ENCODE measurements around the gene SYDE2. TPM values are rescaled to one million over a fixed set of nuclear protein-coding genes. Genes with fewer than 3 reads are reported as not detected.

SYDE2 gene
- total RNA-seq, 2 donors from 2014 or later = 12.2 to 17.5 TPM

DNA sequence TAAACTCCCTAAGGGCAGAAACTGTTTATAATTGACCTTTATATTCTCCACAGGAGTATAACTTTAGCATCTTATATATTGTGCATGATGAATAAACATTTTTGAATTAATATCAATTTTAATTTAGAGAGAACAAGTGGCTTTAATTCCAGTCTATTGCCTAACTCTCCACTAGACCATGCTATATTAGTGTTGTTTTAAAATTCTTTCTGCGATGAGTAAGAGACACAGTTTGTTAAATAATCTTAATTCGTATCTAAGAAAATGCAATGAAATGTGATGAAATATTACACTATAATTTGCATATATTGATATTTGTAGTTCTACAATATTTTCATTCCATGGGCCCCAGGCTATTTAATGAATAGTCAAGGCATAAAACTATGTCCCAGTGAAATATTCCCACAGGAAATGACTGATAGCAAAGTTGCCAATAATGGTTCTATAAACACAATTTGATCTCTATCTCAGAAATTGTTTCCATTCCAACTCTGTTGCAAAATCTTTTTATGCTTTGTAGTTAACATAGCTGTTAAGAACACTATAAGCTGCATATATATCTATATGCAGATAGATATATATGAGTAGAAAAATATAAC, 2.9 kb upstream of the SYDE2 start:
- H3K4me1 ChIP-seq = peaks cover 17% of the 10 kb centered on the region
- no peak overlapping the region for H3K27ac ChIP-seq
- 88 to 90% methylated on average over 2 of the region's 2 CpGs for WGBS, 2 donors
- no peaks in the 10 kb centered on the region for H3K27me3 ChIP-seq
- no peaks in the 10 kb centered on the region for H3K36me3 ChIP-seq (replicated peaks in 1 of 2; ENCODE audit: insufficient read depth in 1 of 2, low read depth in 2 of 2)
- no peak for TF ChIP-seq CTCF (IDR thresholded peaks at IDR 0.05)
- no peak for TF ChIP-seq POLR2A (IDR thresholded peaks at IDR 0.05)
- ATAC-seq = no peak
- no peak overlapping the region for H3K4me3 ChIP-seq
- H3K9me3 ChIP-seq = no peaks in the 10 kb centered on the region
- intact Hi-C loops (cut with DNase I) = no loop called here
- DNase-seq = no peak

DNA sequence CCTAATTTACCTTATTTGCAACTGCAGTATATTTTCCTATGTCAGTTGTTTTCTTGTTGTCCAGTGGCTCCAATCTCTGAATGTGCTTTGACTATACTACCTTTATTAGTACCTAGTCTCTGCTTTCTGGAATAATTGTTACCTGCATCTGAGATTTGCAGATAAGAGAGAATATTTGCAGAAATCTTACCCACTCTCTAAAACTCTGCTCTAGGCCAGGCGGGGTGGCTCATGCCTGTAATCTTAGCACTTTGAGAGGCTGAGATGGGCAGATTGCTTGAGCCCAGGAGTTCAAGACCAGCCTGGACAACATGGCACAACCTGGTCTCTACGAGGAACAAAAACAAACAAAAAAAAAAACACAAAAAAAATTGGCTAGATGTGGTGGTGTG, 2.0 kb upstream of the SYDE2 start:
- ATAC-seq = no peak
- H3K4me1 ChIP-seq = peaks cover 21% of the 10 kb centered on the region
- H3K4me3 ChIP-seq = no peak overlapping the region
- no peak for TF ChIP-seq POLR2A (IDR thresholded peaks at IDR 0.05)
- no peak for TF ChIP-seq CTCF (IDR thresholded peaks at IDR 0.05)
- no peaks in the 10 kb centered on the region for H3K27me3 ChIP-seq
- intact Hi-C loops (cut with DNase I) = no loop called here
- 67 to 71% methylated on average over 2 of the region's 2 CpGs for WGBS, 2 donors
- H3K36me3 ChIP-seq (replicated peaks in 1 of 2; ENCODE audit: insufficient read depth in 1 of 2, low read depth in 2 of 2) = no peaks in the 10 kb centered on the region
- peak overlapping the region in 2 of 4 donors; percentile 94 to 99 for H3K27ac ChIP-seq
- no peak for DNase-seq
- no peaks in the 10 kb centered on the region for H3K9me3 ChIP-seq

DNA sequence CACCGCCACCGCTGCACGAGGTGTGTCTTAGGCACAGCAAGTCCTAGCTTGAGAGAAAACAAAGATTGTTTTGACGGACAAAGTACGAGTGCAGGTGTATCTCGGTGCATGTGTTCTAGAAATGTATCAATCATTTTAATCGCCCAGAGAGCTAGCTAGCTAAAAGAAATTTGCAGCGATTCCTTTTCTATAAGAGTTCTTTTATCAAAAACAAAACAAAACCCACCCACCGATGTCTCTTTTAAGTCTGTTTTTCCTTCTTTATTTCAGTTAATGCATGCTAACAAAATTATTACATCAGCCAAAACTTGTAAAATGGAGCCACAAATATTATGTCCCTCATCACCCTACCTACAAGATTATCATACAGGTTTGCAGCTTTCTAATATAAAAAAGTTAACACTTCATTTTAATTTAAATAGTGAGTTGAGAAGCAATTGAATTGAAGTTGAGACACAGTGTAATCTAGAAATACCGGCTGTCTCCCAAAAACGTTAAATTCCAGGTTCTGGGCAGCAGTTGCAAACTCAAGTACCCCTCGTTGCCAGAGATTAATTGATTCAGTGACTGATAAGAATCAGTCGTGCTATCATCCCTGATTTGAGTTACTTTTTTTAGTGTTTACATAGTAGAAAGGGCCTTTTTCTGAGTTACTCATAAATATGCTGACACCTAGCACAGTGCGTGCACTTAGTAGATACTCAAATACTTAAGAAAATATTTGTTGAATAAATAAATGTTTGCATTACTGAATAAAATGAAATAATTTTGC, 1.5 kb upstream of the SYDE2 start:
- WGBS, 2 donors = 3 to 5% methylated on average over 14 of the region's 14 CpGs
- Histone ChIP-seq H3K27me3 (no peaks in the 10 kb centered on the region), H3K4me1 (peaks cover 24% of the 10 kb centered on the region), H3K27ac (peak overlapping the region; percentile 77 to 99 (median 96)), H3K9me3 (no peaks in the 10 kb centered on the region), H3K36me3 (replicated peaks in 1 of 2; ENCODE audit: insufficient read depth in 1 of 2, low read depth in 2 of 2) (no peaks in the 10 kb centered on the region), H3K4me3 (peak overlapping the region; percentile 67 to 86)
- intact Hi-C loops (cut with DNase I) = no loop called here
- TF ChIP-seq POLR2A (IDR thresholded peaks at IDR 0.05) = no peak
- TF ChIP-seq CTCF (IDR thresholded peaks at IDR 0.05) = no peak
- peak in 2 of 4 donors; percentile 58 to 65 for DNase-seq
- peak; percentile 34 for ATAC-seq

DNA sequence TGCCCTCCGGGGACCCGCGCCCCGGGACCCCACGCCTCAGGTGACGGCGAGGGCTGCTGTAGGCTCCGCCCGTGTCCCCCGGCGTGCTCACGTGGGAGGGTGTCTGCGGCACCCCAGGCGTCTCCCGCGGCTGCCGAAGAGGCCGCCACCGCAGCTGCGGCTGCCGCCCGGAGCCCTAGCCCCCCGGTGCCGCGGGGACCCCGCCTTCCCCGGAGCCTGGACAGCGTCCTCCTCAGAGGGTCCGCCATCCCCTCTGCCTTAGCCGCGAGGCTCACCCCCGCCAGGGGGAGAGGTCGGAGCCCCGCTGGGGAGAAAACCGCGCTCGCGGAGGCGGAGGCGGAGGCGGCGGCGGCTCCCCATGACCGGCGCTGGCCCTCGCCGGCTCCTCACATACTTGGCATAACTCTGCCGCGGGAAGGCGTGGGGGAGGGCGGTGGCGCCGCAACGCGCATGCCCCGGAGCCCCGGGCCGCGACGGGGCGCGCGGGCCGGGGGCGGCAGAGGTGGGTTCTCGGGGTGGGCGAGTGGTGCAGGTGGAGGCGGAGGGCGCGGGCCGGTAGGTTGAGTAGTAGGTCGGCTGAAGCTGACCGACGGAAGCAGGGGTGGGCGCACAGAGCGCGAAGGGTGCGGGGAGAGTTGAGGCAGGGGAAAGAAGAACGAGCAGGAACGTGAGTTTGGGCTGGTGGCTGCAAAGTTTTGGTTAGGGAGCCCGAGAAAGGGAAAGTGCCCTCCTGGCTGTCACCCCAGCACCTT, 700 bp upstream of the SYDE2 start:
- Histone ChIP-seq H3K36me3 (replicated peaks in 1 of 2; ENCODE audit: insufficient read depth in 1 of 2, low read depth in 2 of 2) (no peaks in the 10 kb centered on the region), H3K4me3 (peak overlapping the region; percentile 67 to 86), H3K9me3 (no peaks in the 10 kb centered on the region), H3K4me1 (peaks cover 26% of the 10 kb centered on the region), H3K27me3 (no peaks in the 10 kb centered on the region), H3K27ac (peak overlapping the region; percentile 77 to 99 (median 96))
- intact Hi-C loops (cut with DNase I) = no loop called here
- TF ChIP-seq CTCF (IDR thresholded peaks at IDR 0.05) = peak in 3 of 7 experiments; percentile 6 to 18 (median 13)
- TF ChIP-seq POLR2A (IDR thresholded peaks at IDR 0.05) = peak; percentile 59 to 83 (median 76)
- peak; percentile 81 for ATAC-seq
- WGBS, 2 donors = 1% methylated on average over 45 to 80 of the region's 81 CpGs
- DNase-seq = peak; percentile 77 to 84 (median 80)
